Keratinocyte (primary cell): ENCODE measurements around the gene JADE2.

ENCODE experiments used
- CTCF ChIP-seq, 3 experiments: IDR thresholded peaks in 1 of 3; conservative IDR thresholded peaks in 1 of 3; optimal IDR thresholded peaks in 1 of 3; 2 replicates in 2 of 3; 3 replicates in 1 of 3; pipeline versions ENCODE3 to v1.5.1; 2011; ENCODE audit warnings: low read length in 3 of 3, mild to moderate bottlenecking in 3 of 3, moderate library complexity in 2 of 3, control low read depth in 1 of 3, inconsistent platforms in 1 of 3; ENCODE audit not compliant: insufficient read depth in 2 of 3; ENCODE audit errors: extremely low read depth in 1 of 3
- EZH2 ChIP-seq: IDR thresholded peaks from one replicate; pipeline ENCODE4 v1.6.1; 2012; ENCODE audit warnings: inconsistent platforms, mild to moderate bottlenecking, low read length, moderate library complexity

DNA sequence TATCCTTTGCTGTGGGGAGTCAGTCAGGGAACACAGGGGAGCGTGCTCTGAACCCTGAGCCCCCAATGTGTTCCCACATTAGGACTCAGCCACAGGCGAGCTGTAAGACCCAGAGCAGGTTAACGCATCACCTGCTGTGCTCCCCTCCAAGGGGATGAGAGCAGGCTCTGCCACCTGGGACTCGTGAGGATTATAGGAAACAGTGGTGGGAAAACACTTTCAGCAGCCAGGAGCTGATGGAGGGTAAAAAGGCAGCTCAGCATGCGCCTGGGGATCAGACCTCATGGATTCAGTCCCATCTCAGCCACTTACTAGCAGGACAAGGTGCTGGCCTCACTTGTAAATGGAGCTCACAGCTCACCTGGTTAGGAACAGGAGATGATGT lies 9.2 kb downstream of the JADE2 start:
- TF ChIP-seq CTCF (optimal IDR thresholded peaks at IDR 0.05 in 1 of 3, IDR thresholded peaks at IDR 0.05 in 1 of 3, conservative IDR thresholded peaks at IDR 0.05 in 1 of 3; ENCODE audit: extremely low read depth in 1 of 3, insufficient read depth in 2 of 3, low read length in 3 of 3) (no peak), EZH2 (no peak)
